RWPE1 (cell line): Measurements from ENCODE around the gene APBB2.

Experiments
- CTCF ChIA-PET: fragments of 350-600 bp; sonication (Branson Sonifier 250); formaldehyde crosslinking; extraction: SDS; loops from one replicate; lab custom pipeline; 2021; lab: Yijun Ruan, JAX
- POLR2A ChIA-PET: fragments of 400-600 bp; formaldehyde crosslinking; extraction: SDS; loops from one replicate; lab custom pipeline; 2020; ENCODE audit warnings: antibody characterized with exemption; ENCODE audit not compliant: low non-redundant PET; lab: Yijun Ruan, JAX
- DNase-seq: peaks from one replicate; pipeline ENCODE4 v3.0.0; 2012; ENCODE audit warnings: low spot score
- H3K27ac ChIP-seq: fragments of 450-650 bp; 2 replicates; pipeline ENCODE4 v1.5.1; 2017
- TF ChIP-seq, protein P1 (sequence below): fragments of 450-650 bp; conservative IDR thresholded peaks from 2 replicates; pipeline ENCODE4 v1.5.1; 2017; ENCODE audit warnings: low read depth, mild to moderate bottlenecking

The APBB2 gene

DNA sequence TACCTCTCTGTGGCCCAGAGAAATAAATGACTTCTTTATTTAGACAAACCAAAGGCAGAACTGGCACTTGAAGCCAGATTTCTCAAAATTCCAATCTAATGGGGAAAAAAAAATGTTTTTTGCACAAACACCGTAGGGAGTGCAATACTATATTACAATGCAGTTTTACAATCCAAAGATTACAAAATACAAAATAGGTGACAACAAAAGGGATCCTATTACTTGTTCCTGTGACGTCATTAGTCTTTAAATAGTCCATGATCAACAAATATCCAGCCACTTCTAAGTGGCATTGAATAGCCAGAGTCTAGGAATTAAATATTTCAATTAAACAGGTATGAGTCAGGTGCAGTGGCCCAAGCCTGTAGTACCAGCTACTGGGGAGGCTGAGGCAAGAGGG, 3.0 kb upstream of the APBB2 start:
- no peak overlapping the region for H3K27ac ChIP-seq
- ChIA-PET CTCF (interaction anchor here (0.9 to 1.2 kb wide), 2 partner anchors 289 to 376 kb away, joined by 3 to 6 read pairs; no protein-coding TSS in a partner anchor), POLR2A (no interaction called here)
- TF ChIP-seq, protein P1, sequence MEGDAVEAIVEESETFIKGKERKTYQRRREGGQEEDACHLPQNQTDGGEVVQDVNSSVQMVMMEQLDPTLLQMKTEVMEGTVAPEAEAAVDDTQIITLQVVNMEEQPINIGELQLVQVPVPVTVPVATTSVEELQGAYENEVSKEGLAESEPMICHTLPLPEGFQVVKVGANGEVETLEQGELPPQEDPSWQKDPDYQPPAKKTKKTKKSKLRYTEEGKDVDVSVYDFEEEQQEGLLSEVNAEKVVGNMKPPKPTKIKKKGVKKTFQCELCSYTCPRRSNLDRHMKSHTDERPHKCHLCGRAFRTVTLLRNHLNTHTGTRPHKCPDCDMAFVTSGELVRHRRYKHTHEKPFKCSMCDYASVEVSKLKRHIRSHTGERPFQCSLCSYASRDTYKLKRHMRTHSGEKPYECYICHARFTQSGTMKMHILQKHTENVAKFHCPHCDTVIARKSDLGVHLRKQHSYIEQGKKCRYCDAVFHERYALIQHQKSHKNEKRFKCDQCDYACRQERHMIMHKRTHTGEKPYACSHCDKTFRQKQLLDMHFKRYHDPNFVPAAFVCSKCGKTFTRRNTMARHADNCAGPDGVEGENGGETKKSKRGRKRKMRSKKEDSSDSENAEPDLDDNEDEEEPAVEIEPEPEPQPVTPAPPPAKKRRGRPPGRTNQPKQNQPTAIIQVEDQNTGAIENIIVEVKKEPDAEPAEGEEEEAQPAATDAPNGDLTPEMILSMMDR = no peak
- no peak for DNase-seq

DNA sequence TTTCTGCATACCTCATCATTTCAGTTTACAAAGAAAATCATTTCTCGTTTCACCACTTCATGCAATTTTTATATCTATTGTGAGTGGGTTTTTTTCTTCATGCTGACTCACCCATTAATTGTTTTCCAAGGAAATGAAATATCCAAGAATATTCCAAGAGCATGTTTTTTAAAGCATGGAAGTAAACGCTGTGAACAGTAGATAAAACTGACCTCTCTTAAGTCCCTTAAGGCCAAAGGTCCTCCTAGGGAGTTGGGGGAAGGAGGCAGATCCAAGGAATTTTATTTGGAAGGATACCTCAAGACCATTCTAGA, 2.6 kb upstream of the APBB2 start:
- peak overlapping the region; percentile 93 for H3K27ac ChIP-seq
- POLR2A ChIA-PET = no interaction called here
- CTCF ChIA-PET = interaction anchor here (0.7 to 1.2 kb wide), 4 partner anchors 289 to 632 kb away, joined by 3 to 6 read pairs (median 3); no protein-coding TSS in a partner anchor
- TF ChIP-seq, protein P1 = no peak
- no peak for DNase-seq

DNA sequence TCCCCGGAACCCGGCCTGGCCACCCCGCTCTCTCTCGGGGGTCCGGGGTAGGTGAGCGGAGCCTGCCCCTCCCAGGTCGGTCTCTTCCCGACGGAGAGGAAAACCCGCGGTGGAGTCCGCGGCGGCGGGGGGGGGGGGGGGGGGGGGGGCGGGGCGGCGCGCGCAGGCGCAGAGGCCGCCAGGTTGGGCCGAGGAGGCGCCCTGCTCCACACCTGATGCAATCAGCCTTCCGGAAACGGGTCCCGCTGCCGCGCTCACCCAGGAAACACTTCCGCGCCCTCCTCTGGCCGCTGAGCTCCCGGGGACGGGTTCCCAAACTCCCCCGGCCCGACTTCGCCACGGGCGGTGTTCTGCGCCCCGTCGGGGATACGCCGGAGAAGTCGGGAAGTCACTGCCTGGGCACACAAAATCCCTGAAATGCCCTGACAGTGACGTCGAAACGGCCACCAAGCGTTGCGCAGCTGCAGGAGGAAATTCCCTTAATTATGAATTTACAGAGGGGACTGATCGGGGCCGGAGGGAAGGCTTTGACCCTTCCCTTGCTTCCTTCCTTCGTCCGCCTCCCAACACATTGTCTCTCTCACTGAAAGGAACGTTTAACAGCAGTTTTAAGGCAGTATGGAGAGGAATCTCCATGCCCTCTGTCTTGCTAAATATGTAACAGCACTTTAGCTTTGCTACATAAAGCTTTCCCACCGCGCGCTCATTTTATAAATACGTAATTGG, 2.1 kb upstream of the APBB2 start:
- ChIA-PET POLR2A (no interaction called here), CTCF (interaction anchor here (0.6 to 1.2 kb wide), 8 partner anchors 175 to 632 kb away, joined by 3 to 11 read pairs (median 3); no protein-coding TSS in a partner anchor)
- peak; percentile 94 for DNase-seq
- peak overlapping the region; percentile 93 for H3K27ac ChIP-seq
- TF ChIP-seq, protein P1 = 0 out of 2 replicates have a peak, but pooled peaks have one; percentile 8

DNA sequence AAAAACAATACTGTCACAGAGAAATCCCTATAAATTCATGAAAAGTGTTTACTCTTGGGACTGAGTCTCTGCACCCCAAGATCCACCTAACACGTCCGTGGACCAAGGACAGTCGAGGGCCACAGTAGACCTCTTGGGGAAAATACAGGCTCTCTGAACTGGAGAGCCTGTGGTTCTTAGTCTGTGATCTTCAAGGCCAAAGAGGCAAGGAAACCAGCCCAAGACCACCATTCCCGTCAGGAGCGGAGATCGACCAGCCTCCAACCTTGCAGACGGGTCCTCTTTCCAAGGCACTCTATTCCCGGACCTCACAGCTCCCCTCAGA, 1.6 kb upstream of the APBB2 start:
- CTCF ChIA-PET = interaction anchor here (0.6 to 1.2 kb wide), 7 partner anchors 9 to 375 kb away, joined by 3 to 11 read pairs (median 3); no protein-coding TSS in a partner anchor
- DNase-seq = no peak
- TF ChIP-seq, protein P1 = no peak
- POLR2A ChIA-PET = no interaction called here
- H3K27ac ChIP-seq = peak overlapping the region; percentile 93

DNA sequence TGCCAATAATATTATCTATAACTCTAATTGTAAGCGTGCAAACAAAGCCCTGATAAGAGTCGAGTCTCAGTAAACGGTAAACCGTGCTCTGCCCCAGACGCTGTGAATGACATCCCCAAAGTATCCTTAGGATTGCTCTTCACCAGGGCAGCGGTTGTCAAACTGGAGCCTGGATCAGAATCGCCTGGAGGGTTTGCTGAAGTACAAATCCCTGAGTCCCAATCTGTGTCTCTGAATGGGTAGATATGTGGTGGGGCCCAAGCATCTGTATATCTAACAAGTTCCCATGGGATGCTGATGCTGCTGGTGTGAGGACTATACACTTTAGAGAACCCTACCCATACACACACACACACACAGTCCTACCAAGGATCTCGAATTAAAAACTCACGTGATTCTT, 813 bp upstream of the APBB2 start:
- peak overlapping the region; percentile 93 for H3K27ac ChIP-seq
- CTCF ChIA-PET = interaction anchor here (0.6 to 2.7 kb wide), 14 partner anchors 10 to 661 kb away, joined by 3 to 14 read pairs (median 4); no protein-coding TSS in a partner anchor
- DNase-seq = no peak
- POLR2A ChIA-PET = no interaction called here
- TF ChIP-seq, protein P1 = no peak

DNA sequence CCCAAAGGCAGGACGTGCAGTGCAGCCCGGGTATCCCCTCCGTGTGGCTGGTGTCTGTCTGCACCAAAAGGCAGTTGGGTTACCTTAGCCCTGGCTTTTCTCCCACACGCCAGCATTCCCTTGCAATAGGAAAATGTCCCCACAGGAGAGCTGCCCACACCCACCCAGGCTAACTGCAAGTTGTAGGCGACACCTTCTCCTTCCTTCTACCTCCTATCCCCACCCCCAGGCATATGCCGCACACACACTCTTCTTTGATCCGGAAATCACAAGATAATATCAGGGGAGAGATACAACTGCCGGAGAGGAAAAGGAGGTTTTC, 444 bp upstream of the APBB2 start:
- no peak for DNase-seq
- ChIA-PET POLR2A (interaction anchor here (0.6 kb wide), 1 partner anchor 451 kb away, joined by 3 read pairs; no protein-coding TSS in a partner anchor), CTCF (interaction anchor here (0.6 to 2.7 kb wide), 14 partner anchors 10 to 660 kb away, joined by 3 to 14 read pairs (median 4); no protein-coding TSS in a partner anchor)
- TF ChIP-seq, protein P1 = peak; percentile 59
- peak overlapping the region; percentile 93 for H3K27ac ChIP-seq
